ENCODE results near the gene SUPV3L1.

Gene SUPV3L1

GRCh38 chr10:69239136-69239535, 59.1 kb downstream of the SUPV3L1 start:
- DNase-seq (ENCODE audit: low read depth): no peak
- TF ChIP-seq, protein P1, sequence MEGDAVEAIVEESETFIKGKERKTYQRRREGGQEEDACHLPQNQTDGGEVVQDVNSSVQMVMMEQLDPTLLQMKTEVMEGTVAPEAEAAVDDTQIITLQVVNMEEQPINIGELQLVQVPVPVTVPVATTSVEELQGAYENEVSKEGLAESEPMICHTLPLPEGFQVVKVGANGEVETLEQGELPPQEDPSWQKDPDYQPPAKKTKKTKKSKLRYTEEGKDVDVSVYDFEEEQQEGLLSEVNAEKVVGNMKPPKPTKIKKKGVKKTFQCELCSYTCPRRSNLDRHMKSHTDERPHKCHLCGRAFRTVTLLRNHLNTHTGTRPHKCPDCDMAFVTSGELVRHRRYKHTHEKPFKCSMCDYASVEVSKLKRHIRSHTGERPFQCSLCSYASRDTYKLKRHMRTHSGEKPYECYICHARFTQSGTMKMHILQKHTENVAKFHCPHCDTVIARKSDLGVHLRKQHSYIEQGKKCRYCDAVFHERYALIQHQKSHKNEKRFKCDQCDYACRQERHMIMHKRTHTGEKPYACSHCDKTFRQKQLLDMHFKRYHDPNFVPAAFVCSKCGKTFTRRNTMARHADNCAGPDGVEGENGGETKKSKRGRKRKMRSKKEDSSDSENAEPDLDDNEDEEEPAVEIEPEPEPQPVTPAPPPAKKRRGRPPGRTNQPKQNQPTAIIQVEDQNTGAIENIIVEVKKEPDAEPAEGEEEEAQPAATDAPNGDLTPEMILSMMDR (IDR thresholded peaks at IDR 0.05; ENCODE audit: low read length, missing control alignments): no peak
- no peak overlapping the region for H3K4me3 ChIP-seq (replicated peaks; ENCODE audit: low read depth, low read length)

- TF ChIP-seq, protein P1 (IDR thresholded peaks at IDR 0.05; ENCODE audit: low read length, missing control alignments): no peak
- peak; percentile 48 for DNase-seq (ENCODE audit: low read depth)
- no peak overlapping the region for H3K4me3 ChIP-seq (replicated peaks; ENCODE audit: low read depth, low read length)
Measured at GRCh38 chr10:69239816-69240434, 59.9 kb downstream of the SUPV3L1 start.

DNA sequence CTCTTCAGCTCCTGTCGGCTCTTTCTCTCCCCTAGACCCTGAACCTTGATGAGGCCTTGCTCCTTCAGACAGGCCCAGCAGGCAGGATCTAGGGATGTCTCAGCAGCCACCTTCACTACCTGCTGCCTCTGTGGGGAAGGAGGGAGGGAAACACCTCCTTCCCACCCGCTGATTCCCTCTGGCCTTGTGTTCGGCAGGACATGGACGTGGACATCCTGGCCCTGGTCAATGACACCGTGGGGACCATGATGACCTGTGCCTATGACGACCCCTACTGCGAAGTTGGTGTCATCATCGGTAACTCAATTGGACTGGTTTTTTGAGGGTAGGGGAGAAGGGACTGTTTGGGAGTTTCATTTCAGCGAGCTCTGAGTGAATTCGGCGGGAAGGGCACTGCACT, 60.4 kb downstream of the SUPV3L1 start:
- H3K4me3 ChIP-seq (replicated peaks; ENCODE audit: low read depth, low read length): no peak overlapping the region
- DNase-seq (ENCODE audit: low read depth): no peak
- TF ChIP-seq, protein P1 (IDR thresholded peaks at IDR 0.05; ENCODE audit: low read length, missing control alignments): no peak

DNA sequence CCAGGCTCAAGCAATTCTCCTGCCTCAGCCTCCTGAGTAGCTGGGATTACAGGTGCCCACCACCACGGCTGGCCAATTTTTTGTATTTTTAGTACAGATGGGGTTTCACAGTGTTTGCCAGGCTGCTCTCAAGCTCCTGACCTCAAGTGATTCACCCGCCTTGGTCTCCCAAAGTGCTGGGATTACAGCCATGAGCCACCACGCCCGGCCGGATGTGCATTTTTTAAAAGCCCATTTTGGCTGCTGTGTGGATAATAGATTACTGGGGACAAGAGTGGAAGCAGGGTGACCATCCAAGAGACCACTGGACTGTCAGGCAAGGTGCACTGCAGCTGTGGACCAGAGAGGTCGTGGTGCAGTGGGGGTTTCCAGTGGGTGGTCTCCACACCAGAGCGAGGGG, 61.5 kb downstream of the SUPV3L1 start:
- TF ChIP-seq, protein P1 (IDR thresholded peaks at IDR 0.05; ENCODE audit: low read length, missing control alignments): no peak
- DNase-seq (ENCODE audit: low read depth): peak; percentile 23
- H3K4me3 ChIP-seq (replicated peaks; ENCODE audit: low read depth, low read length): no peak overlapping the region

DNA sequence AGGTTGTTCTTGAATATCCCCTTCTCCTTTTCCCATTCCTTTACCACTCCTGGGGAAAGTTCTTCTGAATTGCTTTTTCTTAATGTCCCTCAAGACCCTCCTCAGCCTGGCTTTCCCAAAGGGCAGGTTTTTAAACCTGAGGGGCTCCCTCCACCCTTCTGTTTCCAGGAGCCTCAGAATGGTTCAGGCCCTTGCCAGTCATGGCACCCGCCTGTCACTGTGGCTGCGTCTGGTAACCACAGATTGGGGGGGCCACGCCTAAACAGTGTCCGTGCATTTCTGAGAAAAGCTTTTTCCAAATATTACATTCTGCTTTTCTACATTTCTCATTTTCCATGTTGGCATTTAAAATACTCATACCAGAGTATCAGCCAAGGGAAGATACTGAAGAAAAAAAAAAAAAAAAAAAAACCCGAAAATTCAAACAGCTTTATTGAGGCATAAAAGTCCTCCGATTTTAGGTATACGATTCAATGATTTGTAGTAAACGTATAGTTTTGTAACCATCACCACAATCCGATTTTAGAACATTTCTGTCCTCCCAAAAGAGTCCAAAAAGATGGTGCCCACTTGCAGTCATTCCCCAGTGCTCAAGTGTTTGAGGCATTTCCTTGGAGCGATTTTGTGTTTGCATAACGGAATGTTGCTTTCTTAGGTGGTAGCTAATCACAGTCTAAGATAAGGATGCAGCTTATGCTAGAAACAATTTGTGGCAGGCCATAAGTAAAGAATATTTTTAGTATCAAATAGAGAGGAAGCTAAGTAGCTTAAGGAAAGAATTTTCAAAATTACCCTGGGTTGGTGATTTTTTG, 62.2 kb downstream of the SUPV3L1 start:
- DNase-seq (ENCODE audit: low read depth): peak; percentile 23
- no peak overlapping the region for H3K4me3 ChIP-seq (replicated peaks; ENCODE audit: low read depth, low read length)
- TF ChIP-seq, protein P1 (IDR thresholded peaks at IDR 0.05; ENCODE audit: low read length, missing control alignments): no peak

- H3K4me3 ChIP-seq (replicated peaks; ENCODE audit: low read depth, low read length): no peak overlapping the region
- no peak for DNase-seq (ENCODE audit: low read depth)
- TF ChIP-seq, protein P1 (IDR thresholded peaks at IDR 0.05; ENCODE audit: low read length, missing control alignments): no peak
Measured at GRCh38 chr10:69242852-69243212, 62.8 kb downstream of the SUPV3L1 start.
